ENCODE measurements around the gene FSIP1.

The FSIP1 gene

DNA sequence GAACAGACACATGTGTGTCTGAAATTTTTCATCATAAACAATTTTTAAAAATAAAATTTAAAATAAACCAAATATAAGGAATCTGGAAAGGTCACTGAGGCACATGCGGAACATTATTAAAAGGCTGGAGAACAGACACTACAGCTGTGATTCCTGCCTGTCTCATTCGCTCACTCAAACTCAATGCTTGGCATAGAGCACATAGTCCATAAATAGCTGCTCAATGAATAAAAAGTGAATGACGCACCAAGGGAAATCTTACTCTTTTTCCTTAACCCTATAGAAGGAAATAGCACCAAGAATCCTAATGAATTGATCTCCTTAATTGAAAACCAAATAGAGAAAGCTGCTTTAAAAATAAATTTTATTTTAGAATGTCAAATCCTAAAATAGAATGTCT, 98.4 kb downstream of the FSIP1 start:
- TF ChIP-seq GATA3 (IDR thresholded peaks at IDR 0.05; ENCODE audit: low read depth, low read length): no peak

- TF ChIP-seq GATA2 (IDR thresholded peaks at IDR 0.05; ENCODE audit: low read depth, low read length) (no peak), GATA3 (IDR thresholded peaks at IDR 0.05; ENCODE audit: low read depth, low read length) (no peak)
These were observed 100.3 kb downstream of the FSIP1 start for GRCh38 chr15:39682366-39682765.

- TF ChIP-seq GATA3 (IDR thresholded peaks at IDR 0.05; ENCODE audit: low read depth, low read length): no peak
- no peak for TF ChIP-seq GATA2 (IDR thresholded peaks at IDR 0.05; ENCODE audit: low read depth, low read length)
These were observed 101.8 kb downstream of the FSIP1 start for GRCh38 chr15:39680868-39681267.

- TF ChIP-seq GATA3 (IDR thresholded peaks at IDR 0.05; ENCODE audit: low read depth, low read length): no peak
These were observed 110.0 kb downstream of the FSIP1 start for GRCh38 chr15:39672666-39673065.

GRCh38 chr15:39672184-39672583, 110.5 kb downstream of the FSIP1 start:
- TF ChIP-seq GATA2 (IDR thresholded peaks at IDR 0.05; ENCODE audit: low read depth, low read length) (no peak), GATA3 (IDR thresholded peaks at IDR 0.05; ENCODE audit: low read depth, low read length) (no peak)

- TF ChIP-seq GATA2 (IDR thresholded peaks at IDR 0.05; ENCODE audit: low read depth, low read length) (no peak), GATA3 (IDR thresholded peaks at IDR 0.05; ENCODE audit: low read depth, low read length) (no peak)
These were observed 112.0 kb downstream of the FSIP1 start for GRCh38 chr15:39670687-39671086.

GRCh38 chr15:39669661-39670060, 113.0 kb downstream of the FSIP1 start:
- TF ChIP-seq GATA3 (IDR thresholded peaks at IDR 0.05; ENCODE audit: low read depth, low read length): no peak
- no peak for TF ChIP-seq GATA2 (IDR thresholded peaks at IDR 0.05; ENCODE audit: low read depth, low read length)

DNA sequence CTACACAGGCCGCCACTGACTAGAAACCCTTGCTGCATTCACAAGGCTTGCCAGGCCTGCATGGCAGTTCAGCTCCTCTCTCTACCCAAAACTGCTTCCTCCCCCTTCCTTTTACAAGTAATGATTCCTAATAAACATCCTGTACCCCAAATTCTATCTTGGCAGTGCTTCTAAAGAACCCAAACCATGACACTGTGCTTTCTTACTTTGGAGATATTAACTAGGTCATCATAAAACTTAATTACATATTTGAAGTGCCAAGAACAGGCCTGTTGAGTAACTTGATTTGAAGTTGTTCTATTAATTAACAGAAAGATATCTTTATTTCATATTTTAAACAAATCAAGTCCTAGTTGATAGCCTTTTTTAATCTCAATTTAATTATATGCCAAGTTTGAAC, 113.4 kb downstream of the FSIP1 start:
- TF ChIP-seq GATA2 (IDR thresholded peaks at IDR 0.05; ENCODE audit: low read depth, low read length) (no peak), GATA3 (IDR thresholded peaks at IDR 0.05; ENCODE audit: low read depth, low read length) (no peak)

GRCh38 chr15:39668457-39668856, 114.2 kb downstream of the FSIP1 start:
- no peak for TF ChIP-seq GATA3 (IDR thresholded peaks at IDR 0.05; ENCODE audit: low read depth, low read length)
- TF ChIP-seq GATA2 (IDR thresholded peaks at IDR 0.05; ENCODE audit: low read depth, low read length): no peak

DNA sequence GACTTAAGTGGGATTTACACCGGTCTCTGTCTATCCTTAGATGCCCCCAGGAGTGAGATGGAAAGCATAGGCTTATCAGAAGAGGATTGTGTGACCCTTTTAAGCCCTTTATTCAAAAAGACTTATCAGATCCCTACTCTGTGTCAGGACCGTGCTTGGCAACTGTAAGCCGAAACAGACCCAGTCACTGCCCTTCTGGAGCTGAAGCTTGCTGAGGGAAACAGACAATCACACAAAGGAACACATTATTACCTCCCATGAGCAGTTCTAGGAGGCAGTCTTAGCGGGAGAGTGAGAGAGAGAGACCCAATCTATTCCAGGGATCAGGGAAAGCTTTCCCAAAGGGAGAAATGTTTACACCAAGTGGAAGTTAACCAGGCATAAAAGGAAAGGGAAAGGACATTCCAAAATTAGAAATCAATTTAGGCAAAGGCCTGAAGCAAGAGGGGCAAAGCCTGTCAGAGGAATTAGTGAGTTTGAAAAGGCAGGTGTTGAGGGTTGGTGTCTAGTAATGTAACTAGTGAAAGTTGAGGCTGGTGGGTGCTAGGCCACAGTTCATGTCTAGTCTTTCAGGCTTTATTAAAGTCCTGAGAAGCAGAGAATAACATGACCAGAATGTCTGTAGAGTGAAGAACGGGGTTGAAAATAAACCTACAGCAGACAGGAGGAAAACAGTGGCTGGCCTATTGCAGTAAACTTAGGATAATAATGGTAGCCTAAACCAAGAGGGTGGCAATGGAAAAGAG, 115.1 kb downstream of the FSIP1 start:
- TF ChIP-seq GATA3 (IDR thresholded peaks at IDR 0.05; ENCODE audit: low read depth, low read length) (no peak), GATA2 (IDR thresholded peaks at IDR 0.05; ENCODE audit: low read depth, low read length) (no peak)

- TF ChIP-seq GATA2 (IDR thresholded peaks at IDR 0.05; ENCODE audit: low read depth, low read length) (no peak), GATA3 (IDR thresholded peaks at IDR 0.05; ENCODE audit: low read depth, low read length) (no peak)
These were observed 116.0 kb downstream of the FSIP1 start for GRCh38 chr15:39666677-39667076.

DNA sequence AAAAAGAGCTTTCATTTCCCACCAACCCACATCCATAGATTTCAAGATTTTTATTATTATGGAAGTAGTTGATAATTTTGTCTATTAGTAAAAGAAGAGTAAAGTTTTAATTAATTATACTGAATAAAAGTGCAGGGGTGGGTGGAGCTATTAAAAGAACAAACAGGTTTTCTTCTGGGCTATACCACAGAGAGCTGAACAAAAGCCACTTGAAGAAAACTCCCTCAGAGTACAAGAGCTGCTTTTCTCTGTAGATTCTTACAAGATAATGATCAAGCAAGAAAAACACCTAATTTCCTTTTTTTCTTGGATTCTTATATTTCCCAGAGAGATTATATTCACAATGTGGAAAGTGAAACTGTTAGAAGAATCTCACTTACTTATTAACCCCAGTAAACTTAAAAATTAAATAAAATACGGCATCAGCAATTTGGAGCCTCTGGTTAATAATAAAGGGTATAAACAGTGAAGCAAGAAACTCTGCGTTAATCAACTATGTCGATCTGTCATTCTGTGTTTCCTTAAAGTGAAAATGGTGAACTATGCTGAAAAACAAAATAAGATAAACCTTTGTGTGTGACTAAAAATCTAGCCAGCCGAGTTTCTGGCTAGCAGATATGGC, 116.9 kb downstream of the FSIP1 start:
- TF ChIP-seq GATA3 (IDR thresholded peaks at IDR 0.05; ENCODE audit: low read depth, low read length) (no peak), GATA2 (IDR thresholded peaks at IDR 0.05; ENCODE audit: low read depth, low read length) (no peak)

DNA sequence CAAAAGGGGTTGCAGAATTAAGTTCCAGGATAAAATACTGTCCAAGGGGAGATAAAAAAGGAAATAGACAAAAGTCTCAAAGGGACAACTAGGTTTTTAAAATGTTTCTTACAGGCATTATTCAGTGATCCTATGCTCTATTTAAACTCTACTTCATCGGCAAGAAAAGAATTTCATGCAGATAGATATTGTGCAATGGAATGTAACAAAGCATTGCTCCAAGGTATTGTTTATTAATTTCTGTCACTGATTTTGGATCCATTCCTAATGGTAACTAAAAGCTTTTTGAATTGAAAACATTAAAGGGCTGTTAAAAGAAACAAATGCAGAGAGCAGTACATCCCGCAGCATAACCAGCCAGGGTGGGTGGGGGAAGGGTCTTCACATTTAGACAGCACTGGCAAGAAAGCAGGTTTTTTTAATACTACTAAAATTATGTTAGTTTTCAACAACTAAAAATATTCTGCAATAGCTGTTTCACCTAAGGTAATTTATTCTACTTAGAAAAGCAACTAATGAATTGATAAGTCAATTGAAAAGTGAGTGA, 118.9 kb downstream of the FSIP1 start:
- TF ChIP-seq GATA2 (IDR thresholded peaks at IDR 0.05; ENCODE audit: low read depth, low read length) (no peak), GATA3 (IDR thresholded peaks at IDR 0.05; ENCODE audit: low read depth, low read length) (no peak)

- TF ChIP-seq GATA2 (IDR thresholded peaks at IDR 0.05; ENCODE audit: low read depth, low read length) (no peak), GATA3 (IDR thresholded peaks at IDR 0.05; ENCODE audit: low read depth, low read length) (no peak)
These were observed 120.9 kb downstream of the FSIP1 start for GRCh38 chr15:39661776-39662175.

GRCh38 chr15:39658740-39659139, 123.9 kb downstream of the FSIP1 start:
- no peak for TF ChIP-seq GATA2 (IDR thresholded peaks at IDR 0.05; ENCODE audit: low read depth, low read length)
- TF ChIP-seq GATA3 (IDR thresholded peaks at IDR 0.05; ENCODE audit: low read depth, low read length): no peak
